MM.1S (cell line): ENCODE data around the gene DOK6.

ENCODE experiments used
- DNase-seq: peaks from one replicate; pipeline ENCODE4 v3.0.0-alpha.2; 2015
- H2AFZ ChIP-seq: fragments of 300-600 bp; sonication (generic); 2 replicates; pipeline ENCODE4 v1.6.0; 2016; ENCODE audit warnings: antibody characterized with exemption, low read length
- H3F3A ChIP-seq: fragments of 300-600 bp; sonication (generic); 2 replicates; pipeline ENCODE4 v1.6.1; 2016; ENCODE audit warnings: mild to moderate bottlenecking, antibody characterized with exemption, low read length, moderate library complexity, mixed read lengths; ENCODE audit not compliant: insufficient read depth
- H3K27ac ChIP-seq: fragments of 300-600 bp; sonication (generic); 2 replicates; pipeline ENCODE4 v1.5.1; 2016; ENCODE audit warnings: mild to moderate bottlenecking, low read length
- H3K27me3 ChIP-seq: fragments of 300-600 bp; sonication (generic); replicated peaks from 2 replicates; pipeline ENCODE4 v1.6.0; 2016; ENCODE audit warnings: low read length; ENCODE audit not compliant: insufficient read depth
- H3K36me3 ChIP-seq: fragments of 300-600 bp; sonication (generic); replicated peaks from 2 replicates; pipeline ENCODE4 v1.6.1; 2016; ENCODE audit warnings: mild to moderate bottlenecking, low read length, mixed read lengths; ENCODE audit not compliant: insufficient read depth
- H3K4me1 ChIP-seq: fragments of 300-600 bp; sonication (generic); 2 replicates; pipeline ENCODE4 v1.6.1; 2016; ENCODE audit warnings: low read length, mixed read lengths
- H3K4me2 ChIP-seq: fragments of 300-600 bp; sonication (generic); 2 replicates; pipeline ENCODE4 v1.6.0; 2016; ENCODE audit warnings: low read depth, low read length
- H3K4me3 ChIP-seq: fragments of 300-600 bp; sonication (generic); 2 replicates; pipeline ENCODE4 v1.5.1; 2016; ENCODE audit warnings: low read length, mixed read lengths
- H3K79me2 ChIP-seq: fragments of 300-600 bp; sonication (generic); 2 replicates; pipeline ENCODE4 v1.6.1; 2016; ENCODE audit warnings: mixed run types, low read length, mixed read lengths
- H3K9ac ChIP-seq: fragments of 300-600 bp; sonication (generic); 2 replicates; pipeline ENCODE4 v1.6.1; 2016; ENCODE audit warnings: low read length, mixed read lengths
- H3K9me2 ChIP-seq: fragments of 300-600 bp; sonication (generic); replicated peaks from 2 replicates; pipeline ENCODE4 v1.6.1; 2016; ENCODE audit warnings: mild to moderate bottlenecking, low read length, mixed read lengths; ENCODE audit not compliant: insufficient read depth
- H3K9me3 ChIP-seq: fragments of 300-600 bp; sonication (generic); replicated peaks from 2 replicates; pipeline ENCODE4 v1.6.1; 2016; ENCODE audit warnings: mild to moderate bottlenecking, low read length, mixed read lengths; ENCODE audit not compliant: insufficient read depth
- H4K20me1 ChIP-seq: fragments of 300-600 bp; sonication (generic); 2 replicates; pipeline ENCODE4 v1.6.1; 2016; ENCODE audit warnings: mild to moderate bottlenecking, low read length, moderate library complexity, mixed read lengths; ENCODE audit not compliant: insufficient read depth
- EZH2 ChIP-seq: fragments of 300-600 bp; sonication (generic); optimal IDR thresholded peaks from 2 replicates; pipeline ENCODE3; 2017; ENCODE audit warnings: low read depth, mild to moderate bottlenecking, antibody characterized with exemption, low read length, mixed read lengths
- EZH2phosphoT487 ChIP-seq: fragments of 300-600 bp; sonication (generic); IDR thresholded peaks from 2 replicates; pipeline ENCODE4 v1.6.1; 2018; ENCODE audit warnings: antibody characterized with exemption, low read length
- TF ChIP-seq, protein P1 (sequence below): fragments of 300-600 bp; sonication (generic); IDR thresholded peaks from 2 replicates; pipeline ENCODE4 v1.5.1; 2016; ENCODE audit warnings: antibody characterized with exemption, low read length, mixed read lengths

The DOK6 gene

DNA sequence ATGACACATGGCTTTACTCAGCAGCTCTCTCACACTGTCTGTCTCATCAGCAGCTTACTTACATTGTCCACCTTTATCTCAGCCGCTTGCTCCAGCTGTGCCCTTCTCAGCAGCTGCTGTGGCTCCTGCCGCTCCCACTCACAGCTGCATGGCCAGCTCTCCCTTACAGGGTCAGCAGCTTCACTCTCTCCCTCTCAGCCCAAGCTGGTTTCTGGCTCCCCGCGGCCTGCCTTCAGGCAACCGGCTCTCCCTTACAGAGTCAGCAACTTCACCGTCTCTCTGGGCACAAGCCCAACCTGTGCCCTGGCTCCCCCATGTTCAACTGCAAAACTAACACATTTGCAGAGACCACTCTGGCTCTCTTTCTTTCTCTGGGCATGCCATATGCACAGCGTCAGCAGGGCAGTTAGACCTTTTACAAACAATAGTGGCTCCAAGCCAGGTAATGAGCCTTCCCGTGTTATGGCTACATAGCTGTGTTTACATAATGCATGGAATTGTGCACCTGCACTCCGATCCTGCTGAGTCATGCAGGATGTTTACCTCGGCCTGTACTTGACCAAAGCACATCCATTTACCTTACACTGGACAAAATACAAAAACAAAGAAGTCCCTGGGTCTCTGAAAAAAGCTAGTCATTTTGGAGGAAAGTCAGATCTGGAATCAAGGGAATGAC is 167.3 kb downstream of the DOK6 start:
- no peak overlapping the region for H3K4me2 ChIP-seq
- H3K27me3 ChIP-seq, result no peaks in the 10 kb centered on the region
- no peak overlapping the region for H2AFZ ChIP-seq
- no peaks in the 10 kb centered on the region for H3K4me1 ChIP-seq
- H3K79me2 ChIP-seq, result no peaks in the 10 kb centered on the region
- H3F3A ChIP-seq, result no peaks in the 10 kb centered on the region
- TF ChIP-seq EZH2phosphoT487 (no peak), EZH2 (no peak)
- TF ChIP-seq, protein P1, sequence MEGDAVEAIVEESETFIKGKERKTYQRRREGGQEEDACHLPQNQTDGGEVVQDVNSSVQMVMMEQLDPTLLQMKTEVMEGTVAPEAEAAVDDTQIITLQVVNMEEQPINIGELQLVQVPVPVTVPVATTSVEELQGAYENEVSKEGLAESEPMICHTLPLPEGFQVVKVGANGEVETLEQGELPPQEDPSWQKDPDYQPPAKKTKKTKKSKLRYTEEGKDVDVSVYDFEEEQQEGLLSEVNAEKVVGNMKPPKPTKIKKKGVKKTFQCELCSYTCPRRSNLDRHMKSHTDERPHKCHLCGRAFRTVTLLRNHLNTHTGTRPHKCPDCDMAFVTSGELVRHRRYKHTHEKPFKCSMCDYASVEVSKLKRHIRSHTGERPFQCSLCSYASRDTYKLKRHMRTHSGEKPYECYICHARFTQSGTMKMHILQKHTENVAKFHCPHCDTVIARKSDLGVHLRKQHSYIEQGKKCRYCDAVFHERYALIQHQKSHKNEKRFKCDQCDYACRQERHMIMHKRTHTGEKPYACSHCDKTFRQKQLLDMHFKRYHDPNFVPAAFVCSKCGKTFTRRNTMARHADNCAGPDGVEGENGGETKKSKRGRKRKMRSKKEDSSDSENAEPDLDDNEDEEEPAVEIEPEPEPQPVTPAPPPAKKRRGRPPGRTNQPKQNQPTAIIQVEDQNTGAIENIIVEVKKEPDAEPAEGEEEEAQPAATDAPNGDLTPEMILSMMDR, result no peak
- DNase-seq, result no peak
- no peaks in the 10 kb centered on the region for H3K9me3 ChIP-seq
- H3K9ac ChIP-seq, result no peak overlapping the region
- H3K36me3 ChIP-seq, result no peaks in the 10 kb centered on the region
- H3K9me2 ChIP-seq, result no peaks in the 10 kb centered on the region
- no peak overlapping the region for H3K4me3 ChIP-seq
- no peak overlapping the region for H3K27ac ChIP-seq
- H4K20me1 ChIP-seq, result no peaks in the 10 kb centered on the region

DNA sequence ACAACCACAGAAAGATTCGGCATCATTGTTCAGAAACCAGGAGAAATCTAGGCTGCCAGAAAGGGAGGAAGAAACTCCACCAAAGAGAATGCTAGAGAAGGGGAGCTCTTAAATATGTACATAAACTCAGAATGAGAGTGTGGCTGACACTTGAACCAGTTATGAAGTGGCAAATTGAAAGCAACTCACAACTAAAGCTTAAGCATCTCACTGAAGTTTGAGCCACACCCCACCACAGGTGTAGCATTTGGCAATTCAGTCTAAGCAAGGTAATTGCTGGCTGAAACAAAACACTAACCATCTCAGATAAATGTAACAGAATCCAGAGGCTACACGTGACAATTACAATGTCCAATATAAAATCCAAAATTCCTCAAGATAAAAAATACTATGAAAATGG is 168.4 kb downstream of the DOK6 start:
- Histone ChIP-seq H3F3A (no peaks in the 10 kb centered on the region), H3K27me3 (no peaks in the 10 kb centered on the region), H3K27ac (no peak overlapping the region), H3K4me2 (no peak overlapping the region), H3K9me2 (no peaks in the 10 kb centered on the region), H3K4me1 (no peaks in the 10 kb centered on the region), H2AFZ (no peak overlapping the region), H3K79me2 (no peaks in the 10 kb centered on the region), H3K36me3 (no peaks in the 10 kb centered on the region), H3K4me3 (no peak overlapping the region), H4K20me1 (no peaks in the 10 kb centered on the region), H3K9me3 (no peaks in the 10 kb centered on the region), H3K9ac (no peak overlapping the region)
- DNase-seq, result no peak
- TF ChIP-seq EZH2phosphoT487, result no peak
- TF ChIP-seq, protein P1, result no peak
- no peak for TF ChIP-seq EZH2

DNA sequence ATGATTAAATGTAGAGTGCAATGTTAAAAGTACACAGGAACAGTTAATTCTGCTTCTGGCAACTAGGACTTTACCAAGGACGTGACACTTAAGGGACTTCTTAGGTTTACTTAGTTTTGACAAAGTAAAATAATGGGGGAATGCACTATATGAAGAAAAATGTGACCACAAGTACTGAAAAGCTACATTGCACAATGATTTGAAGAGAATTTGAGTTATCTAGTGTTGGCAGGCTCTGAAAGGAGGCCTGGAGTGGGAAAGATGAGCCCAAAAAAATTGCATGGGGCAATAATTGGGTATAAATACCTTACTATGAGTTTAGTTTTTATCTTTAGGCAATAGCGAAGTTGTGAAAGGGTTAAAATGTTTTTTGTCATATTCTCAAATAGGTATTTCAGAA is 173.7 kb downstream of the DOK6 start:
- H2AFZ ChIP-seq, result no peak overlapping the region
- no peaks in the 10 kb centered on the region for H3K9me2 ChIP-seq
- no peaks in the 10 kb centered on the region for H3K9me3 ChIP-seq
- no peaks in the 10 kb centered on the region for H3K27me3 ChIP-seq
- DNase-seq, result no peak
- no peak overlapping the region for H3K4me2 ChIP-seq
- H3K4me1 ChIP-seq, result no peaks in the 10 kb centered on the region
- no peaks in the 10 kb centered on the region for H3K79me2 ChIP-seq
- H4K20me1 ChIP-seq, result no peaks in the 10 kb centered on the region
- H3K4me3 ChIP-seq, result no peak overlapping the region
- no peaks in the 10 kb centered on the region for H3K36me3 ChIP-seq
- H3F3A ChIP-seq, result no peaks in the 10 kb centered on the region
- H3K27ac ChIP-seq, result no peak overlapping the region
- H3K9ac ChIP-seq, result no peak overlapping the region
- TF ChIP-seq, protein P1, result no peak
- no peak for TF ChIP-seq EZH2
- no peak for TF ChIP-seq EZH2phosphoT487
